HG03442 (cell line): Measurements from ENCODE around the gene FBLN5.
"Not testable (repeated sequence)": the region's sequence is repeated elsewhere in the genome, so short reads cannot be mapped to it uniquely, and the experiment has no call there.

Experiments
- ATAC-seq: cut with Tn5 transposase; IDR thresholded peaks from one replicate; pipeline ENCODE4 v1.9.1; 2021; ENCODE audit warnings: mild to moderate bottlenecking, moderate library complexity; ENCODE audit not compliant: unreplicated experiment

The FBLN5 gene

DNA sequence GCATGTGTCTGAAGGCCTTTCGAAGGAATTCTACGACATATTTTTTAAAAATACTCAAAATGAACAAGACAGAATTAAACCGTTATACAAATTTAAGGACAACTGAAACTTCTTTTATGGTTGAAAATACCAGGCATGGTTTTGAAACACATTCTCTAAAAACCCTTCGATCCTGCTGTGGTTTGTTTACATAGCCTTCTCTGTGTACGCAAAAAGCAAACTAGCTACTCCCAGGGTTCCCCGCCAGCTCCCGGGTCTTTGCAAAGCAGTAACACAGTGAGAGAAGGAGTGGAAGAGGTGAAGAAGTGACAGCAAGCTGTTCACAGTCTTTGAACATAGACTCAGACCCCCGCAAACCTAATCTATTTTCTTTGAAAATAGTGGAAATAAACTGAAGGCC is 77.9 kb downstream of the FBLN5 start:
- ATAC-seq: no peak

DNA sequence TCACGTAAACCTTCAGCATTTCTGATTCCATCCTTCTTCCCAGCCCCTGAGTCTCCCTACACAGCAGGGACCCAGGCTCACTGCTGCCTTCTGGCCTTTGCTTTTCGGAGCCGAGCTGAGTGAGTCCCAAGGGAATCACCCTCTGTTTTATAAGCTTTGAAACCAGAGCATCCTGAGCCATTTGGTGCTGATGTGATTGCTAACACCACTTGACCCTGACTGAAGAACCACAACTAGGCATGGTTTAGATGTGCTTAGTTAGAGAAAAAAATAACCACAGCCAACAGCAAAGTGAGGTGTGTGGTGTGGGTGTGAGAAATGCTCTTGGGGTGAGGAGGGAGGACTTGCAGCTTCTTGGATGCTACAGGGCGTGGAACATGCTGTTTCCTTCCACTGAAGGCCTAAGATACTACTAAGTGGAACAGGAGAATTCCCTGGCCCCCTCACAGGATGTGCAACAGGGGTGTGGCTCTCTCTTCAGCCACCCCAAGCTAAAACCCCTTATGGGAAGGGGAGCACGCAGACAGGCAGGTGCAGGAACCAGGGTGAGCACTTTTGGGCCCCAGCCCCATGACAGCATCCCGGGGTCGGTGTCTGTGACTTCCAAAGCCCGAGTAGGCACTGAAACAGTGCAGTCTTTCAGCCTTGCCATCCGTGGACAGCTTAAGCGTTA is 80.0 kb downstream of the FBLN5 start, which contains the start of gene TC2N:
TSS of gene TC2N (minus strand) at position 221 of the 673 bp plus-strand sequence. CDS start 53,767 bp downstream, outside the sequence.
- no peak for ATAC-seq

DNA sequence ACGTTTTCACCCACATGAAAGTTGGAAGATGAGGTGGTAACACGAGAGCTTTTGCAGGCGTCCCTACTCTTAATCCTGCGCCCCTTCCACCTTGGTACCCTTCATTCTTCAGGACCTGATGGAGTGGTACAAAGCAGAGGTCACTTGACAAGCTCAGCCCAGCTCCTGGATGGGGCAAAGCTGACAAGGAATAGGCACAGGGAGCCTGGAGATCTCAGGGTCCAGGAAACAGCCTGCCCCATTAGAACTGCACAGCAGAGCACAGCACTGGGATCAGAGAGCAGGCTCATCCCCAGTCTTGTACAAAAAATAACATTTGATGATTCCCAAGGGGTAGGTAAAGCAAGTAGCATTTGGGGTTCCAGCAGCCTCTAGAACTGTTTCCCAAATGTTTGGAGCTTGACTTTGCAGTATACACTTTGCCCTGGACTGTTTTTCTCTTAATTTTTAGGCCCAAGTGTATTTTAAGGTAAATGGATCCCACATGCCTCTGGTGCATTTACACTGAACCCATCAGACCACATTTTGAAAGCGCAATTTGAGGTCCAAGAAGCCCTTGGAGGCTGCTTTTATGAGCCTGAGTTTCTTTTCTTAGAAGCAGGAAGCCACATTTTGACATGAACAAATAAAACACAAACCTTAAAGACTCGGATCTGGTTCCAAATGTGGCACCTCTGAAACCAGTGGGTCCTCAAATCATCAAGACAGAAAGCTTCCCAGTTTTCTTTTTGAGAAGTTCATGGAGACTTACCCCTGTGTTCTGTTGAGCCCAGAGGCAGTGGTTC is 80.8 kb downstream of the FBLN5 start:
- no peak for ATAC-seq

DNA sequence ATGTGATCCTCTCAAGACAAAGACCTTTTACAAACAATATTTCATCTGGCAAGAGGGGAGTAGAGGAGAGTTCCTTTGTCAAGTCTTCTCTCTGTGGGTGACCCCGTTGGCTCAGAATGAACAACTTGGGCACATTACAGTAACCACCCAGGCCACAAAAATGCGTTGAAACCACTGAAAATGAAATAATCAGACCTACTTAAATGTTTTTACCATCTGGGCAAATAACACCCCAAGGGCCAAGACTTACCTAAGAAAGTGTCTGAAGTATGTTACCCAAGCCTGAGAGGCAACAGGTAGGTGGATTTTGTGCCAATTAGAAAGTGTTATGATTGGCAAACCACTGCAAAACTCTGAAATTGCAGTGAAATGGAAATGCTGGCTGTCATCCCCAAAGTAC is 81.4 kb downstream of the FBLN5 start:
- ATAC-seq: no peak

DNA sequence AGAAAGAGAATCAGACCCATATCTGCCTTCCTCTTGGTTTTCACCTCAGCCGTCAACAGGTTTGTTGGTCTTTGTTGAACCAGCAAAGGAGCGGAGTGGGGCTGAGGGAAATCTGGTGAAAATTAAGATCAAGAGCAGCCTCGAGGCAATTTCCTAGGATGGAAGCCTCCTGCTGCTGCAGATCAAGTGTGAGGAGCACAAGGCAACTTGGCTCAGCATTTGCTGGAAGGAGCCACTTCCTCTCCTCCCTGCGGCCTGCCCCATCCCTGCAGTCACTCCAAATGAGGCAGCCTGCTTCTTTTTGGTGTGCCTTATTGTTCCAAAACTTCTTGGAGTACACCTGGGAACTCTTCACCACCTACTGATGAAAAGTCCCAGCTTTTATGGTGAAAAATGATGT is 85.1 kb downstream of the FBLN5 start:
- ATAC-seq: no peak

DNA sequence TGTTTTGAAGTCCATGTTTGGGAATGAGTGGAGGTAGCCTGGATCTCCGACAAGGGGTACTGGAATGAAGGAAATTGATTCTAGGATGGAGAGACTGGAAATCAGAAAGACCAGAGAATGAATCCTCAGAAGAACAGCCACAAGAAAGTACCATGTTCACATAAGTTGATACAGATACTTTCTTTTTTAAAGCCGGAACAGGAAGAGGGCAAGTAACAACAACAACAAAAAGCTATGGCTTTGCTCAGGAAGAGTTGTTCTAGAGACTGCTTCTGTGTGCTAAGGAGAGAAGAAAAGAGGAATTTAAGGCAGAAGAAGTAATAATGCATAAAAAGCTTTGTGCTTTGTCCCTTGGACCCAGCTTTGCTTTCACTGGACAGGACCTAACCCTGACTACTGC is 86.4 kb downstream of the FBLN5 start:
- ATAC-seq: no peak

DNA sequence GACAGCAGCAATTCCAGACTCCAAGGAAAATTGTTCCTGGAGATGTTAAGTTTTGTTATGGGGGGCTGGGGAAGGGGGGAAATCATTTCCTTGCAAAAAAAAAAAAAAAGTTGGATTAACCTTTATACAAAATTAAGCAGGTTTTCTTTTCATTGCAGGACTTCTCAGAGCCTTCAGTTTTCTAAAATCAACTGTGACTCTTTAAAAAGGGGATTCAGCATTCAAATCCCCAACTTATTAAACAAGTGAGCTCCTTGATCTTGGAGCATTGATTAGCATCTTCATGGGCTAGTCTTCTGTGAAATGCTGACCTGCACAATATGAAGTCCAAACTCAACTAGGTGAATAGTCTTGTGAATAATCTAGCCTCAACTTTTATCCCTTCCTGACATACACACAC is 87.3 kb downstream of the FBLN5 start:
- no peak for ATAC-seq

DNA sequence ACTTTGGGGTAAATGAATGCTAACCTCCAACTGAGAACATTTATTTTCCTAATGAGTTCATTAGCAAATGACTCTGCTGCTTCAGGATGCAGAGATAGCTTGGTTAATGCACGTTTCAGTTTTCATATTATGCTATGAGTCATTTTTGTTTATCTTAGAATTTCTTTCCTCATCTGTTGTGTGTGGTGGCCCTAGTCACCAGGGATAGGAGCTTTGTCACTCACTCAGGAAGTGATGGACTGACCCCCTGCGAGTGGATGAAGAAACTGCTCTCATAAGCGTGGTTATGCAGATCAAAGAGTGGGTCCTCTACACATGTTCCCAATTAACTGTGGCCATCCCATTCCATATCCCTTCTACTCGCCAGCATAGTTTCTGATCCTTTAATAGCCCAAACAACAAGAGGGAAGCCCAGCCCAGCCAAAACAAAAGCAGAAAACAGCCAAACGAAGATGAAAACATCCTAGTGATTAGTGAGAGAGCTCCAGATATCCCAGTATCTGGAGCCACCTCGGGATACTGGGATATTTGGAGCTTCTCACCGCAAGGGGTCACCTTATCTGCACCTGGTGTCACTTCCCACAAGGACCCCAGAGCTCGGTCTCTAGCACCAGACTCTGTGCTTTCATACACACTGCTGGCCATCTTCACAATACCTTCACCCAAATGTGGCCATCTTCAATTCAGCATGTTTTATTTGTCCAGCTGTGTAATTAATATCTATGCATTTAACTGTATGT is 88.8 kb downstream of the FBLN5 start:
- peak; percentile 67 for ATAC-seq

DNA sequence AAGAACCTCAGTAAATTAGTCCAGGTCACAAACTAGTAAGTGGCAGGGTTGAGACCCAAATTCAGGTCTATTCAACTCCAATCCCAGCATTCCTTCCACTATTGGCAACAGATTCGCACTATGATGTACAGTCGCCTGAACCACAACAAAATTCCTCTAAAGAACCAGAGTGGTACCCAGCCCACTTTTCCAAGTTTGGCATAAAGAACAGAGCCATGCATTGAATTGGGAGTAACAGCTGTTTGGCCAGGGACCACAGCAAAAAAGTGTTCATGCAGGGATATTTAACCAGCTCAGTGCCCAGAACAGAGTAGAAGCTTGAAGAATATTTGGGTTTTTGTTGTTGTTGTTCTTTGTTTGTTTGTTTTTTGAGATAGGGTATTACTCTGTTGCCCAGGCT is 89.9 kb downstream of the FBLN5 start:
- no peak for ATAC-seq

DNA sequence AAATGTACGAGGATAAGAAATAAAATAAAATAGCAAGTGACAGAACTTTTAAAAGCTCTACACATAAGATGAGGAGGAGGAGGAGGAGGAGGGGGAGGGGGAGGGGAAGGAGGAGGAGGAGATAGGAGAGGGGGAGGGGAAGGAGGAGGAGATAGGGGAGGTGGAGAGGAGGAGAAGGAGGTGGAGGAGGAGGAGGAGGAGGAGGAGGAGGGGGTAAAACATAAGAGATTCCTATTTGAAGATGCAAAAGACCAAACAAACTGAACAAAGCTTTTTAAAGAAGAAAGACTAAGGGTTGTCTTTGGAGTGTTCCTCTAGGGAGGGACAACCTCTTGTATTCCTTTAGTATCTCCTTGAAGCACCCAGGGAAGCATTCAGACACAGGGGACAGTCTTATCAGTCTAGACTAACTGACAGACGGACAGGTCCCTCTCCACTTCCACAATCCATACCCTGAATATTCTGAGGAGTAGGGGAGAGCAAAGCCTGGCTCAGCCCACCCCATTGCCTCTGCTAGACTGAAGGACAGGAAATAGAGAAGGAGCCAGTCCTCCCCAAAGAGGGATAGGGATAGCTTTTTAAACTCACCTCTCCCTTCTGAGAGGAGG is 93.1 kb downstream of the FBLN5 start:
- ATAC-seq: no peak

DNA sequence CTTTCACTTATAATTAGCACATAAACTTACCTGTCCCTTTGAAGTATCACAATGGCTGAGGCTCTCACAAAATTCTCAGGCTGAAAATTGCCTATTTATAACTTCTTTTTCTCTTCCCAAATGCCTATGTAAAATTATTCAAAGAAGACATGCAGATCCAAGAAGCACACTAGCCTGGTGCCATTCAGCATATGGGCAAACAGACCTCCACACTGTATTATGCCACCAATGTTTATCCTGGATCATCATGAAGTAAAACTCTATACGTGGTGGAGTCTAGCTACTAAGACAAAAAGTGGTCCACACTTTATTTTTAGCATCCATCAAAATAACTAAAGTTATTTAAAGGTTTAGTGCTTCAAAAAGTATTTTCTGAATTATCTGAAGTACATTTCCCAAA is 95.9 kb downstream of the FBLN5 start:
- no peak for ATAC-seq

DNA sequence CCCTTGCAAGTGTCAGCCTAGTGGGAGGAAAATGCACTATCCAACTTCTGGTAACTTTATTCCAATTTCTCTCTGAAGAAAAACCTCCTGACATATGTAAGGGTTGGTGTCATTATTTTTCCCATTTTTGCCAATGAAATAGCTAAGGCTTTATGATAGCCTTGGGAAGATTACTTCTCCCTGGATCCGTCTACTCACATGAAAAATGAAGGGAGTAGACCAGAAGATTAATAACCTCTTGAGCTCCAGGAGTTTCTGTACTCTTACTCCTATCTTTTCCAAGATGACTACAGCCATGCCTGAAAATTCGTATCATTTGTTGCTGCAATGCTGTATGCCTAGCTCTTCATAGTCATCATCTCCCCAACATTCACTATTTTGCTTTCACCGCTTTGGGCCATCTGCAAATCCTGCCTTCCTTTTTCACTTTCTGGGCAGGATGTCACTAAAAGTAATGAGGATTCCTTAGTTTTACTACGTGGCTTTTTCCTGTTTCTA is 98.9 kb downstream of the FBLN5 start:
- ATAC-seq: no peak

DNA sequence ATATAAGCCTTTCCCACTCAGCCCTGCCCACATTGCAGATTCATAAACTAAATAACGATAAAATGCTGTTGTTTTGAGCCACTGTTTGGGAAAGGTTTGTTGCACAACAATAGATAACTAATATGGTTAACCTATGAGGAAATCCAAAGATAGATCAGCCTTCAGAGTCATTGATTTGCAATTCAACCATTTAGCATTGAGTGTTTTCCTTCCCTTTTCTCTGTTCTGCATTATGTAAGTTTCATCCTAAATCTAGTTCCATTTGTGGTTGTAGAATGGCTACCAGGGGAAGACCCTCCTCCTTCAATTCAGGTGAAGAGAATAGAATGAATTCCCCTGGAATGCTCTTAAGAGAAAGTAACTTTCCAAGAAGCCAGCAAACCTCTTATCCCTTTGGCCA is 99.8 kb downstream of the FBLN5 start:
- no peak for ATAC-seq

DNA sequence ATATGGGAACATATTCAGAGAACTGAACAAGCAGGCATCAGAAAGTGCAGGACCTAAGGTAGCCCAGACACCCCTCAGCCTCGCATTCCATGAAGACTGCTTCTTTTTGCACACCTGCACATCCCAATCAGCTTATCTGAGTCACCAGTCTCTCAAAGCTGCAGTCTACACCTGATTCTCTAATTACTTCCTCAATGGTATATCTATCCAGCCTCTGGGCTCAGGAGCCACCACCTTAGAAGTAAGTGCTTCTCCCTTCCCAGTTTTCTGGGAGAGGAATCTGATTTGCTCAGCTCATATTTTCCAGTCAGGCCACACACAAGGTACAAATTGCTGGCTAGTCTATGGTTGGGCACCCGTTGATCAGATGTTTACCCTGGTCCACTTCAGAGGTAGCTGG is 101.8 kb downstream of the FBLN5 start:
- ATAC-seq: no peak

DNA sequence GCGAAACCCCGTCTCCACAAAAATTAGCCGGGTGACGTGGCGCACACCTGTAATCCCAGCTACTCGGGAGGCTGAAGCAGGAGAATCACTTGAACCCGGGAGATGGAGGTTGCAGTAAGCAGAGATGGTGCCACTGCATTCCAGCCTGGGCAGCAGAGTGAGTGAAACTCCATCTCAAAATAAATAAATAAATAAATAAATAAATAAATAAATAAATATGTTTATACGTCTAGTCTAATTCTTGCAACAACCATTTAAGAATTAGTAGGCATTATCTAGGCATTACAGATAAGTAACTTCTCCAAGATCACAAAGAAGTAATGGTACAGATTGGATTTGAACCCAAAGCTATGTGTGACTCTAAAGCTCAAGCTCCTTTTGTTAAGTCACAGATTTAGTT is 102.4 kb downstream of the FBLN5 start:
- ATAC-seq: not testable (repeated sequence)

DNA sequence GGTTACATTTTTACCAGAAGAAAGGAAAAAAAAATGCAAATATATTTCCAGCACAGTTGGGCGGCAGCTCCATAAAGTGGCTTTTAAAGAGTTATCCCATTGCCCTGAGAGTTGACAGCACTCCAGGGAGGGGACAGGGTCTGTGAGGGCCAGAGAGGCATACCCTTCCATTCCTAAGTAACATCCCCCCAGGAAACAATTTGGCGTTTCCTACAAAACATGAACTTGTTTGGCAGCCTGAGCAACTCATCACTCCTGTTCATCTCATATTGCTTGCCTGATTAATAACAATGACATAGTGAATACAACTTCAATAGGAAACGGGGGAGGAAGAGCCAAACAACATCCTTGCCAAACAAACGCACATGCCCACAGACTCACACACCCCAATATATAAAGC is 103.5 kb downstream of the FBLN5 start:
- no peak for ATAC-seq

DNA sequence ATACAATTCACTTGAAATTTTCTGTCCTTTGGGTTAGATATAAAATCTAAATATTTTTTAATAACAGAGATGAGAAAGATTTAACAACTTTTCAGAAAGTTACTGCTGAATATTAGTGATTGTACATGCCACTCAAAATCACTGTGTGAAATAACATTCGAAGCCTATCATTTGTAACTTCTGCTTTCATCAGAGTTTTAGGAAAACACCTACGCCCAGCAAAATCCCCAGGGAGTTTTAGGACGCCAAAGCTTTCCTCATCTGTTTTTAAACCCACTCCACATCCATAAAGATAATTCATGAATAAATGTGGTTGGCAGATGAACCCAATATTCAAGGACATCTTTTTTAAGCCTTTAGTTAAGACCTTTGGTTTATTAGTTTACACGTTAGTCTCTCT is 104.1 kb downstream of the FBLN5 start:
- ATAC-seq: no peak

DNA sequence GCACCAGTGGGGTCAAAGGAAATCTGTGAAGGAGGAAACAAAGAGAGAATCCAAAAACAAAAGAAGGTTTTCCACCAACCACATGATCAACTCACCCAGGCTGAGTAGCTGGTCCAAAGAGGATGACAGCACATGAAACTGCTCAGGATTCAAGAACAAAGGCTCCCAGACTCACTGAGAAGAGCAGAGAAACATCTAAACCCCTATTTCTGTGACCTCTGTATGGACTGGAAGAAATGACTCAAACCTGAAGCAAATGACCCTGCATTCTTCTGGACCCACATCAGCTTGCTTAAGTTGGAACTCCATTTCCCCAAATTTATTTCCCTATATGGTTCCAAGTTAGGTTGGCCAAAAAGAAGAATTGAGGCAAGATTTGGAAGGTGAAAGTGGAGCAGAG is 106.4 kb downstream of the FBLN5 start:
- ATAC-seq: no peak

DNA sequence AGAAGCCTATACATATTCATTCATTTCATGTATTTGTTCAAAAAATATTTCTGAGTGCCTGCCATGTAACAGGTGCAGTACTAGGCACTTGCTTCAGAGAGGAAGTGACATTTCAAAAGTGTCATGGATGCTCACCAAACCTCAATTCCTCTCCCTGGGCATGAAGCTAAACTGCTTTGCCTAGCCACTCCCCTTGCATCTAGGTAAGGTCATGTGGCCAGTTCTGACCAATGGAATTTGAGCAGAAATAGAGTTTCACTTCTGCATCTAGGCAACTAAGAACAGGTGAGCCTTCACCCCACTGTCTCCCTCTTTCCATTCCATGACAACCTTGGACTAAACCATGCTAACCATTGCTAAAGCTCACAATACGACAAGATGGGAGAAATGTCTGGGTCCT is 107.7 kb downstream of the FBLN5 start:
- ATAC-seq: no peak

DNA sequence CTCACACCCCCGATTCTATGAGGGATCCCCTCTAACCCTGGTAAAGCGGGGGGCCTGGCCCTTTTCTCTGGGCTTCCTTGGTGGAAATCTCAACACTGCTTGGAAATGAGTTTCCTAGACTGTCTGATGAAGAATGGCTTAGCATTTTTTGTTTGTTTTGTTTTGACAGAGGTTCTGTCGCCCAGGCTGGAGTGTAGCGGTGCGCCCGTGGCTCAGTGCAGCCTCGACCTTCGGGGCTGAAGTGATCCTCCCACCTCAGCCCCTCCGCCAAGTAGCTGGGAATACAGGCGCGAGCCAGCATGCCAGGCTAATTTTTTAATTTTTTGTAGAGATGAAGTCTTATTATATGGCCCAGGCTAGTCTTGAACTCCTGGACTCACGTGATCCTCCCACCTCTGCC is 110.4 kb downstream of the FBLN5 start:
- no peak for ATAC-seq
